Activated CD8-positive, alpha-beta memory T cell treated with anti-CD3 and anti-CD28 coated beads for 1 hour (primary cell): ENCODE data around the gene FAM185A.
"Not testable (repeated sequence)": the region's sequence is repeated elsewhere in the genome, so short reads cannot be mapped to it uniquely, and the experiment has no call there.

Experiments used
- DNase-seq, 2 donors: peaks; one replicate each; pipeline ENCODE4 v3.0.0-alpha.2; 2020; ENCODE audit warnings: low read depth in 1 of 2; ENCODE audit errors: extremely low read depth in 1 of 2

The FAM185A gene

DNA sequence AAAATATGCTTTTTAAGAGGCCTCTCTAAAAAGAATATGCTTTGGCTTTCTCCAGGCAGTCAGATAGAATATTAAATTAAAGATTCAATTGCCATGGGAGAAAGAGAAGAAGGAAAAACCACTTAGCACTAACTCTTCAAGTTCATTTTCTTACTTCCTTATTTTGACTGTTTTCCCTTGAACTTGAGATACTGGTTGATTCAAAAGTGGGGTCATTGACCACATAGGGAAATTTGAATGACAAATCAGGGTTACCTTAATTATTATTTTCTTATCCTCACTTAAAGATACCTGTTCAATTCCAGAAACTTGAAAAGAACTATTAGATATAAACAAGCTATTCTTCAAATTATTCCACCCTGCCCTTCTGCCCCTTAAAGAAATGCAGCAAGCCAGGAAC, 27.4 kb downstream of the FAM185A start:
- DNase-seq: not testable (repeated sequence)

- not testable (repeated sequence) for DNase-seq
These were observed 29.9 kb downstream of the FAM185A start for GRCh38 chr7:102778663-102779062.

DNA sequence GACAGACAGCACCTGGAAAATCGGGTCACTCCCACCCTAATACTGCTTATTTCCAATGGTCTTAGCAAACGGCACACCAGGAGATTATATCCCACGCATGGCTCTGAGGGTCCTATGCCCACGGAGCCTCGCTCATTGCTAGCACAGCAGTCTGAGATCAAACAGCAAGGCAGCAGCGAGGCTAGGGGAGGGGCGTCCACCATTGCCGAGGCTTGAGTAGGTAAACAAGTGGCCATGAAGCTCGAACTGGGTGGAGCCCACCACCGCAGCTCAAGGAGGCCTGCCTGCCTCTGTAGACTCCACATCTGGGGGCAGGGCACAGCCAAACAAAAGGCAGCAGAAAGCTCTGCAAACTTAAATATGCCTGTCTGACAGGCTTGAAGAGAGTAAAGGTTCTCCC, 32.1 kb downstream of the FAM185A start:
- not testable (repeated sequence) for DNase-seq

DNA sequence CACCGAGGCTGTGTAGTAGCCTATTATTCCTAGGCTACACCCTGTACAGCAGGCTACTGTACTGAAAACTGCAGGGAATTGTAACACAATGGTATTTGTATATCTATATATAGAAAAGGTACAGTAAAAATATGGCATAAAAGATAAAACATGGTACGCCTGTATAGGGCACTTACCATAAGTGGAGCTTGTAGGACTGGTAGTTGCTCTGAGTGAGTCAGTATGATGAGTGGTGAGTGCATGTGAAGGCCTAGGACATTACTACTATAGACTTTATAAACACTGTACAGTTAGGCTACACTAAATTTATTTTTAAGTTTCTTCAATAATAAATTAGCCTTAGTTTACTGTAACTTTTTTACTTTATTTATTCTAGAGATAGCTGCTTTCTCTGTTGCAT, 40.0 kb downstream of the FAM185A start:
- not testable (repeated sequence) for DNase-seq

DNA sequence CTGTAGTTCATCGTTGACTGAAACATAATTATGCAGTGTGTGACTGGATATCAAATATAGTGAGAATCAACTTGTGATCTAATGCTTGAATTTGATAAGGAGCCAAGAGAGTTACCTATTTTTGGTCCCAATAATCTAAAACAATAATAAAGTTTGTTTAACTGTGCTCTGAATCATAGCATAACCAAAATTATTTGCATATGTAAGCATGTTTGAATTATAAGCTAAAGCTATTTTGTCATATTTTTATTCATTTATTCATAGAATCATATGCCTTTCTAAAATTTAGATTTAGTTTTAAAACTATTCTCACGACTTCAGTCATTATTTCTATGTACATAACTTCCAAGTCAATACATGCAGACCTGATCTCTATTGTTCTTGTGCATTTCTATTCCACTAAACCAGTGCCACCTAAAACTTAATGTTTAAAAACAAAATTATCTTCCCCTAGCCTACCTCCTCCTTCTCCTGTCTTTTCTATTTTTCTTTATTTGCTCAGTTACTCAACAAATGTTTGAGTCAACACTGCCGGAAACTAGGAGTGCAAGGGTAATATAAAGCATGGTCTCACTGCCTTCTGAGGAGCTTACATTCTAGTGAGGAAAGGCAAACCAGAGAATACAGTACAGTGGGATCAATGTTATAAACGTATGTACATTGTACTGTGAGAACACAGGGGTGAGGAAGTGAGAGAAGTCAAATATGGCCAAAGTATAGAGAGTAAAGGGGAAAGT, 41.7 kb downstream of the FAM185A start:
- DNase-seq: not testable (repeated sequence)

- DNase-seq: not testable (repeated sequence)
These were observed 42.6 kb downstream of the FAM185A start for GRCh38 chr7:102791367-102791766.

- not testable (repeated sequence) for DNase-seq
These were observed 43.0 kb downstream of the FAM185A start for GRCh38 chr7:102791831-102792230.

DNA sequence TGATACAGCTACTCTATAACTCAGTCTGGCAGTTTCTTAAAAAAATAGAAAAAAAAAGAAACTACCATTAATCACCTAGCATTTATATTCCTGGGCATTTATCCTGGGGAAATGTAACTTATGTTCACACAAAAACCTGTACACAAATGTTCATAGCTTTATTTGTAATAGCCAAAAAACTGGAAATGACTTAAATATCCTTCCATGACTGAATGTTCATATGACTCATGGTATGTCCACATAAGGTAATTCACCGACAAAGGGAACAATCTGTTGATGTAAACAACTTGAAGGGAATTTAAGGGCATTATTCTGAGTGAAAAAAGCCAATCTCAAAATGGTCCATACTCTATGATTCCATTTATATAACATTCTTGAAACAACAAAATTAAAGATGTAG, 45.8 kb downstream of the FAM185A start:
- DNase-seq: not testable (repeated sequence)

DNA sequence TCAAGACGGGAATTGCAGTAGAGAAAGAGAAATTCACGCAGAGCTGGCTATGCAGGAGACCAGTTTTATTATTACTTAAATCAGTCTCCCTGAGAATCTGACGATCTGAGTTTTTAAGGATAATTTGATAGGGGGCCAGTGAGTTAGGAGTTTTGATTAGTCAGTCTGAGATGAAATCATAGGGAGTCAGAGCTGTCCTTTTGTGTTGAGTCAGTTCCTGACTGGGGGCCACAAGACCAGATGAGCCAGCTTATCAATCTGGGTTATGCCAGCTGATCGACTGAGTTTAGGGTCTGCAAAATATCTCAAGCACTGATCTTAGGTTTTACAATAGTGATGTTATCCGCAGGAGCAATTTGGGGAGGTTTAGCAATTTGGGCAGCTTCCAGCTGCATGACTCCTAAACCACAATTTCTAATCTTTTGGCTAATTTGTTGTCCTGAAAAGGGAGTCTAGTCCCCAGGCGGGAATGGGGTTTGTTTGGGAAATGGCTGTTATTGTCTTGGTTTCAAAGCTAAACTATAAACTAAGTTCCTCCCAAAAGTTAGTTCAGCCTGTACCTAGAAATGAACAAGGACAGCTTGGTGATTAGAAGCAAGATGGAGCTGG, 47.3 kb downstream of the FAM185A start:
- not testable (repeated sequence) for DNase-seq

DNA sequence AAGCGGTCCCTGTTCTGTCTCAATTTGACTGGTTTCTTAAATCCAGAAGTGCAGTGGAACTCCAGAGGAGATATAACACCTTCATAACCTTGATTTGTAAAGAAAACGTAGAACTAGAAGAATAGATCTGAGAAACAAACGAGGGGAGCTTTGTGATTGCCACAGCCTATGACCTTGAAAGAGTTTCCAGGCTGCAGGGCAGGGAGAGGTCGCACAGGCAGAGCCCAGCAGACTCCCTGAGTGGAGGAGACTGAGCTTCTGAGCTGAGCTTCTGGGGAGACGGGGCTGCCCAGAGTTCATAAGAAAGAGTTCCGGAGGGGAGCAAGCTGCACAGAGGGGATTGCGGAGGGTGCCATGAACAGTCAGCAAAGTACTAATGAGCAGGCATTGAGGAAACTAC, 57.8 kb downstream of the FAM185A start:
- DNase-seq: no peak

GRCh38 chr7:102810916-102811315, 62.1 kb downstream of the FAM185A start:
- DNase-seq: no peak

DNA sequence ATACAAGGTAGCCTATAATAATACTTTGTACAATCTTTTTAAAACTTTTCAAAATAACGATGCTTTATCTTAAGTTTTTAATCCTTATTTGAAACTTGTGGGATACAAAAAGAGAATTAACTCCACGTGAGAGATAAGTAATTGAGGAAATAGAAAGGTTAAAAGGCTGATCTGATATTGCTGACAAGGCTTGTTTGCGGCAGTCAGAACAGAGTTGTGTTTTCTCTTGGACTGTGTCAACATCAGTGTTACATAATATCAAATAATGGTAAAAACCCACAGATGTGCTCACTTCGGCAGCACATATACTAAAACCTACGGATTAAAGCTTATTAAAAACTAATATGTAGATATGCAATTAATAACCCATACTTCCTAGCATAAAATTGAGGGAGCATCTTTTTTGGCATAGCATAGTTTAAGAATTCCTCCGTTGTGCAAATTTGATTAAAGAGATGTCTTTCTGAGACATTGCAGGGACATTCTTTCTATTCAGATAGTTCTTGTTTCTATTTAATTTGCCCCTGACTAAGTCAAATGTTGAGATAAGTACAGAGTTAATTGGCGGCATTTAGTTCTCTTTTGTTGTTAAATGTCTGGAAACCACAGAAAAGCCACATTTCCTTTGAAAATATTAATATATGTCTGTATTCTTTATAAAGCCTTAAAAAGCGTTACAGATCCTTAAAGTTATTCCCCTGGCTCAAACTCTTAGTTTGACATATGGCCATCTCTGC, 63.3 kb downstream of the FAM185A start:
- DNase-seq: no peak

- DNase-seq: no peak
These were observed 64.6 kb downstream of the FAM185A start for GRCh38 chr7:102813191-102814024.

- DNase-seq: no peak
These were observed 65.2 kb downstream of the FAM185A start for GRCh38 chr7:102814025-102814471.

DNA sequence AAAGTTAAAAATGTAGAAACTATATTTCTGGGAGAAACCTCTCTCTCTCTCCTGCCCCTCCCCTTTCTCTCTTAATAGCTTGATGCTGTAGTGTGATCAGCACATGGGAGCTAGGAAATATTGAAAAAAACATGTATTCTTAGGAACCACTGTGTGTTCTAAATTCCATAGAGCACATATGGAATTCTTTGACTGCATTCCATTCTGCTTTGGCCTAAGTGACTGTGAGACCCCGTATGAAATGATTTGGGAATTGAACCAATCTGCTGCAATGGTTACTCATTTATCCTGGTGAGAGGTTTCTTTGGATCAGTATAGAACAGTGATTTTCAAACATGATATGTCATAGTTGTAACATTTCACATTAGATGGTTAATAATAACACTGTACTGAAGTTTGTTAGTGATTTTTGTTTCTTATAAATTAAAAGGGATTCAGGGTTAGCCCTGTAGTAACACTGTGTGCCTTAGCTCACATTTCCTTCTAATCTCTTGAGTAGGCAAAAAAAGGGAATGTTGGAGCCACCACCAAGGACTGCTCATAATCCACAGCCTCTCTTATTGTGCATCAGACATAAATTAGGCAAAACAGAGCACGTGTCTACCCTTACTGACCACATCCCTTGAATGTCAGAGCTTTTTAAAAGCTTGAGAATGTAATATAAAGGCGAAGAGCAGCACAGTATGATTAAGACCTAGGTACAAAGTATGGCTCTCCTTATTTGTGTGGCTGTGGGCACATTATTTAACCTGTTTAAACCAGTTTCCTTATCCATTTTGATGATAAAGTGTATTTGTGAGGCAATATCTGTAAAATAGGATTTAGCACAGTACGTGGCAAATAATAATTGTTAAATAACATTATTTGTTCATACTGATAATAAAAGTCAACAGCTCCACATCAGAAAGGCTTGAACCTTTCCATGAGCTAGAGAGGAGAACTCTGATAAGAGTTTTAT, 69.1 kb downstream of the FAM185A start:
- no peak for DNase-seq

DNA sequence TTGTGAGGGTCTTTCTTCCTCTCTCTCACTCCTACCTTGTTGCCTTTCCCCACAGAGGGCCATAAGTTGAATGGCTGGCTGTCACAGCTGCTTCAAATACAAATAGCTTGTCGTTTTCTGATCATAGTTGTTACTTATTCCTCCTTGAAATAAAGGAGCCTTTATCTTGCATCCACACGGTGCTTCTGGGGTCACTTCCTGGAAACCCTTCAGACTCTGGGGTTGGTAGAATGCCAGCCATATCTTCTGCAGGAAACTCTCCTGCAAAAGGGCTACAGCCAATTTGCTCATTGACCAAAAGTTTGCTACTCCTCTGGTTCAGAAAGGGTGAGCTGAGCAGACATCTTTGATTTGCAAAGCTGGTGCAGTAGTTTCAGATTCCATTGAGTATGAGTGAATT, 70.4 kb downstream of the FAM185A start:
- DNase-seq: no peak

DNA sequence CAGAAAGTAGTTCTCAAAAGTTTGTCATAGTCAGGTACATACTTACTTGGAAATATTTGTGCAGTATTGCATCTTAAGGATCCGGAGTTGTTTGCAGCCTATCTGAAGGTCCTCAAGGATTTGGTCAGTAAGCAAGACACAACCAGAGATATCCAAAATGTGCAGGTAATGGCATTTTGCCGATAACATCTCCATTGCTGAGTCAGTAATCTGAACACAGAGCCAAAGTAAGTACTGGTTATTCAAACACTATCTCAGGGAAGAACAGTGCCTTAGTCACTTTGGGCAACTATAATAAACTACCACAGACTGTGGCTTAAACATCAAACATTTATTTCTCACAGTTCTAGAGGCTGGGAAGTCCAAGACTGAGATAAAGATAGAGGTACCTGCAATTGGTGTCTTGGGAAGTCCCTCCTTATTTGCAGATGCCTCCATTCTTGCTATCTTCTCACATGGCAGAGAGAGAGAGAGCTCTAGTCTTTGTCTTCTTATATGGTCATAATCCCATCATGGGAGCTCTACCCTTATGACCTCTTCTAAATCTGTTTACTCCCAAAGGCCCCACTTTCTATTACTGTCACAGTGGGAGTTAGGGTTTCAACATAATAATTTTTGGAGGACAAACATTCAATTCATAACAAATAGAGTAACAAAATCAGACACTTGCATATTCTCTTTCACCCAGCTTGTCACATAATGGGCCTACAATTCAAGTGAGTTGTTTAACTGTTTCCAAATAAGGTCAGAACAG, 73.4 kb downstream of the FAM185A start:
- DNase-seq: no peak

DNA sequence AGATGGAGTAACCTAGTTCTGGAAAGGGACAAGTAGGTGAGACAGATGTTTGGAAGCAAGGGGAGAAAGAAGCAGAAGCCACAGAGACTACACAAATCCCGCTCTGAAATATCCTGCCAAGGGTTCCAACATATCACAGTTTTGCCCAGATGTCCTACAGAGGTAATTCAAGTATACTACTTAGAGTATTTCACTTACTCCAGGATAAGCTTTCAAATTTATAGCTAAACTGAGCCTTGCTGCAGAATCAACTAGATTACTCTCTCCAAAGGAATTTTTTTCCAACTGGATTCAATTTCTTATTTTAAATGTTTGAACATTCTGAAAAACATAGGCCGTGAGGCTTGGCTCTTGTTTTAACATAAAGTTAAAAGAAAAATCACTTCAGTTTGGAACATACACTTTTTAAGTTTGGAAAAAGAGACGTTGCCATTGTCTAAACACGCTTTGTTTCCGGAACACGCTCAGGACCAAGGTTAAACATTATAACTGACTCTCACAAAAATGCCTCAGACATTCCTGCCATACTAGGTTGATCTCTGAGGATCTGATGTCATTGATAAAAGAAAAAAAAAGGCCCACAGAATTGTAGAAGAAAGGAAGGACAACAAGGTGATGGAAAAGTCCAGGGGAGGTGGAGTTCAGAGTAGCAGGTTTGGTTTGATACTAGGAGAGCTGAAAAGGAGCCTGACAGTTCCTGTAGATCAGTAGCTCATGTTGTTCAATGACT, 74.8 kb downstream of the FAM185A start:
- no peak for DNase-seq
